HCT116 (cell line): ENCODE data around the gene PHYH. TPM values are rescaled to one million over a fixed set of nuclear protein-coding genes. Genes with fewer than 3 reads are reported as not detected.
"Not testable (repeated sequence)": the region's sequence is repeated elsewhere in the genome, so short reads cannot be mapped to it uniquely, and the experiment has no call there.

Source experiments
- ATAC-seq: fragments of 200-7000 bp; cut with Tn5 transposase; 2 replicates; pipeline ENCODE4 v1.9.1; 2020; ENCODE audit warnings: mild to moderate bottlenecking, moderate library complexity
- BruUV-seq: library from RNA; stranded (reverse); fragments of 400-500 nt; replicated peaks from 2 replicates; lab custom pipeline; 2021; lab: Mats Ljungman, UMichigan
- CTCF ChIA-PET: fragments of 300-600 bp; sonication (Branson Sonifier 250); formaldehyde crosslinking; loops from one replicate; lab custom pipeline; 2021; ENCODE audit warnings: antibody characterized with exemption; lab: Charles Lee
- POLR2A ChIA-PET: fragments of 300-600, 350-600 bp; sonication (Branson Sonifier 250); formaldehyde crosslinking; loops from one replicate; lab custom pipeline; 2021; ENCODE audit warnings: antibody characterized with exemption; lab: Charles Lee
- RAD21 ChIA-PET, 2 experiments: fragments of 300-600 bp; sonication (Branson Sonifier 250); formaldehyde crosslinking; loops; one replicate each; lab custom pipeline; 2023; ENCODE audit warnings: low total read pairs in 2 of 2; ENCODE audit not compliant: uncharacterized antibody in 2 of 2, unreplicated experiment in 2 of 2, low non-redundant PET in 1 of 2; lab: Charles Lee
- DNase-seq: peaks from one replicate; pipeline ENCODE4 v3.0.0-alpha.2; 2010; ENCODE audit warnings: low read depth, low spot score
- H2AFZ ChIP-seq: fragments of 200-600 bp; shearing (Covaris generic), sonication (generic); 2 replicates; pipeline ENCODE4 v1.6.1; 2017; ENCODE audit warnings: low read depth, mixed run types, mixed read lengths, antibody characterized with exemption, low read length; ENCODE audit not compliant: poor library complexity, severe bottlenecking
- H3K27ac ChIP-seq: 2 replicates; pipeline ENCODE4 v1.5.1; 2012; ENCODE audit warnings: low read depth, low read length
- H3K27me3 ChIP-seq: fragments of 200-600 bp; sonication (generic); 2 replicates; pipeline ENCODE4 v1.6.1; 2016; ENCODE audit warnings: mixed run types, low read length, mixed read lengths; ENCODE audit not compliant: insufficient read depth
- H3K36me3 ChIP-seq, 2 experiments: fragments of 200-500 bp in 1 of 2; fragments of 200-600 bp in 1 of 2; sonication (Bioruptor generic) in 1 of 2; sonication (generic) in 1 of 2; 2 replicates each; pipeline versions ENCODE4 v1.5.1 to v1.6.1; 2014 to 2016; ENCODE audit warnings: low read length in 2 of 2, inconsistent platforms in 1 of 2, mixed read lengths in 1 of 2, mixed run types in 1 of 2; ENCODE audit not compliant: insufficient read depth in 2 of 2, control insufficient read depth in 1 of 2
- H3K4me1 ChIP-seq, 2 experiments: fragments of 200-600 bp in 1 of 2; sonication (generic) in 1 of 2; 2 replicates each; pipeline versions ENCODE4 v1.5.1 to v1.6.1; 2012 to 2017; ENCODE audit warnings: low read length in 2 of 2, inconsistent platforms in 1 of 2, mild to moderate bottlenecking in 1 of 2, mixed read lengths in 1 of 2, mixed run types in 1 of 2, moderate library complexity in 1 of 2; ENCODE audit not compliant: insufficient read depth in 2 of 2, control insufficient read depth in 1 of 2
- H3K4me2 ChIP-seq: fragments of 200-600 bp; sonication (generic); 2 replicates; pipeline ENCODE4 v1.6.1; 2017; ENCODE audit warnings: mixed run types, low read length, mixed read lengths
- H3K4me3 ChIP-seq, 2 experiments: fragments of 200-600 bp in 1 of 2; sonication (generic) in 1 of 2; replicated peaks in 1 of 2; 2 replicates each; pipeline ENCODE4 v1.5.1; 2011 to 2016; ENCODE audit warnings: low read length in 2 of 2, control low read depth in 1 of 2, low read depth in 1 of 2, mild to moderate bottlenecking in 1 of 2, mixed read lengths in 1 of 2, mixed run types in 1 of 2
- H3K79me2 ChIP-seq: fragments of 200-600 bp; sonication (generic); 2 replicates; pipeline ENCODE4 v1.6.1; 2017; ENCODE audit warnings: mild to moderate bottlenecking, mixed run types, low read length, moderate library complexity, mixed read lengths; ENCODE audit not compliant: insufficient read depth
- H3K9ac ChIP-seq: fragments of 200-600 bp; sonication (generic); 2 replicates; pipeline ENCODE4 v1.6.1; 2016; ENCODE audit warnings: low read length, mixed read lengths
- H3K9me2 ChIP-seq: fragments of 200-600 bp; sonication (generic), shearing (Covaris generic); 2 replicates; pipeline ENCODE4 v1.6.1; 2017; ENCODE audit warnings: mixed run types, mild to moderate bottlenecking, moderate library complexity; ENCODE audit not compliant: insufficient read depth
- H3K9me3 ChIP-seq, 2 experiments: fragments of 200-500 bp in 1 of 2; fragments of 200-600 bp in 1 of 2; sonication (Bioruptor generic) in 1 of 2; sonication (generic) in 1 of 2; 2 replicates each; pipeline ENCODE4 v1.6.1; 2014 to 2017; ENCODE audit warnings: low read length in 2 of 2, mixed read lengths in 2 of 2, inconsistent platforms in 1 of 2, low read depth in 1 of 2, mild to moderate bottlenecking in 1 of 2, mixed run types in 1 of 2, moderate library complexity in 1 of 2; ENCODE audit not compliant: control insufficient read depth in 1 of 2, insufficient read depth in 1 of 2
- H4K20me1 ChIP-seq: fragments of 200-600 bp; sonication (generic), shearing (Covaris generic); 2 replicates; pipeline ENCODE4 v1.6.1; 2017; ENCODE audit warnings: mixed run types, mild to moderate bottlenecking, moderate library complexity; ENCODE audit not compliant: insufficient read depth
- CEBPB ChIP-seq: IDR thresholded peaks from 2 replicates; pipeline ENCODE4 v1.6.1; 2012; ENCODE audit warnings: low read depth
- ELF1 ChIP-seq: IDR thresholded peaks from 2 replicates; pipeline ENCODE4 v1.6.1; 2012; ENCODE audit warnings: low read depth, borderline replicate concordance
- EZH2 ChIP-seq: fragments of 200-600 bp; sonication (generic); IDR thresholded peaks from 2 replicates; pipeline ENCODE4 v1.6.1; 2017; ENCODE audit warnings: antibody characterized with exemption, mixed run types
- POLR2AphosphoS5 ChIP-seq: IDR thresholded peaks from 2 replicates; pipeline ENCODE4 v1.6.1; 2011; ENCODE audit warnings: mild to moderate bottlenecking, low read depth, low read length, moderate library complexity
- SIN3A ChIP-seq: IDR thresholded peaks from 2 replicates; pipeline ENCODE4 v1.6.1; 2012; ENCODE audit warnings: low read depth
- SP1 ChIP-seq: IDR thresholded peaks from 2 replicates; pipeline ENCODE4 v1.6.1; 2012; ENCODE audit warnings: low read depth
- ZBTB33 ChIP-seq: IDR thresholded peaks from 2 replicates; pipeline ENCODE4 v1.6.1; 2011; ENCODE audit warnings: mild to moderate bottlenecking, low read length, moderate library complexity; ENCODE audit not compliant: insufficient replicate concordance; ENCODE audit errors: extremely low read depth
- ZNF274 ChIP-seq: fragments of 200-500 bp; sonication (Bioruptor generic); IDR thresholded peaks from 2 replicates; pipeline ENCODE4 v1.6.1; 2014; ENCODE audit warnings: mild to moderate bottlenecking, low read depth, low read length, inconsistent platforms
- intact Hi-C: fragments of 100-400 bp; cut with micrococcal nuclease; formaldehyde crosslinking; loops from 2 replicates; pipeline ENCODE4 v1.10.0; 2022
- total RNA-seq: library from RNA; stranded (reverse); gene quantifications from one replicate; pipeline ENCODE4 v1.2.1, GENCODE V29; 2021; ENCODE audit not compliant: unreplicated experiment

The PHYH gene
- total RNA-seq, 1 experiment from 2014 or later, result 15.3 TPM

- CTCF ChIA-PET, result no interaction called here
- Histone ChIP-seq H3K79me2 (no peaks in the 10 kb centered on the region), H3K4me1 (peaks cover 0 to 3% of the 10 kb centered on the region in 2 experiments; a peak in 1 of 4 replicates), H3K4me3 (no peak overlapping the region), H3K36me3 (no peaks in the 10 kb centered on the region), H3K27ac (no peak overlapping the region), H3K9ac (no peak overlapping the region), H3K9me2 (no peaks in the 10 kb centered on the region), H3K27me3 (no peaks in the 10 kb centered on the region), H4K20me1 (no peaks in the 10 kb centered on the region), H3K4me2 (no peak overlapping the region), H3K9me3 (no peaks in the 10 kb centered on the region), H2AFZ (no peak overlapping the region)
- TF ChIP-seq ZNF274 (no peak), POLR2AphosphoS5 (no peak)
- no peak for DNase-seq
- intact Hi-C loops, result no loop called here
- POLR2A ChIA-PET, result no interaction called here
- RAD21 ChIA-PET, result no interaction called here
- no peak for ATAC-seq
- BruUV-seq, result no TSS peak
These were observed 61.4 kb downstream of the PHYH start for GRCh38 chr10:13238271-13239077.

DNA sequence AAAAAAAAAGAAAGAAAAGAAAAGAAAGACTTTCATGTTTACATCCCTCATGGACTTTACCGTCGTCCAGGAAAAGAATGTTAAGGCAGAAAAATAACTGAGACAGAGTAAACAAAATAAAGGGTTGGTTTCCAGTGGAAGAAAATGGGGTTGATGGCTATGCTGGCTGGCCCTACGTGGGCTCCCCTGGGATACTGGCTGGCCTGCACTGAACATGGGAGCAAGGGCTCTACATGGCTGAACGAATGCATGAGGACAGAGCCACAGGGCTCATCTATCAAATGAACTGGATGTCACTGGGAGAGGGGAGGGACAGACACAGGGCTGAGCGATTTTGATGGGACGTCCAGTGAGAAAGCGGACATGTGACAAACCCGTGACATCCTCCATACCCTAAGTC, 63.2 kb downstream of the PHYH start:
- CTCF ChIA-PET, result no interaction called here
- RAD21 ChIA-PET, result no interaction called here
- no peak for TF ChIP-seq CEBPB
- TF ChIP-seq ELF1, result no peak
- TF ChIP-seq SIN3A, result no peak
- TF ChIP-seq ZBTB33, result no peak
- no peak for TF ChIP-seq SP1
- TF ChIP-seq EZH2, result no peak
- Histone ChIP-seq H3K4me1 (peaks cover 0 to 3% of the 10 kb centered on the region in 2 experiments; a peak in 1 of 4 replicates), H3K27me3 (no peaks in the 10 kb centered on the region), H3K27ac (no peak overlapping the region), H3K9me3 (no peaks in the 10 kb centered on the region), H4K20me1 (no peaks in the 10 kb centered on the region), H3K9me2 (no peaks in the 10 kb centered on the region), H3K4me3 (no peak overlapping the region), H2AFZ (no peak overlapping the region), H3K79me2 (no peaks in the 10 kb centered on the region), H3K36me3 (no peaks in the 10 kb centered on the region), H3K4me2 (no peak overlapping the region), H3K9ac (no peak overlapping the region)
- no peak for ATAC-seq
- BruUV-seq, result no TSS peak
- POLR2A ChIA-PET, result no interaction called here
- intact Hi-C loops, result no loop called here
- DNase-seq, result no peak

DNA sequence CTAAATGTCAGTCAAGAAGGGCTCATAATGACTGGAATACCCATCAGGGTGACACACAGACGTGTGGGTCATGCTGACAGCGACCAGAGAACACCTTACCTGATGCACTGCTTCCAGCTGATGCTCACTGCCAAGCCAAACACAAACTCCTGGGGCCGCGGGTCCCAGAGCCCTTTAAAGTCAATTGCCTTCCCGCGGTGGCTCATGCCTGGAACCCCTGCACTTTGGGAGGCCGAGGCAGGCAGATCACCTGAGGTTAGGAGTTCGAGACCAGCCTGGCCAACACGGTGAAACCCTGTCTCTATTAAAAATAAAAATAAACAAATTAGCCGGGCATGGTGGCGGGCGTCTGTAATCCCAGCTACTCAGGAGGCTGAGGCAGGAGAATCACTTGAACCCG, 65.1 kb downstream of the PHYH start:
- H3K27me3 ChIP-seq, CTCF ChIA-PET, H3K36me3 ChIP-seq, H3K4me1 ChIP-seq, H3K27ac ChIP-seq, H3K9me3 ChIP-seq, ATAC-seq, BruUV-seq, H2AFZ ChIP-seq, H3K9me2 ChIP-seq, DNase-seq, H4K20me1 ChIP-seq, intact Hi-C loops, H3K9ac ChIP-seq, RAD21 ChIA-PET, H3K4me3 ChIP-seq, POLR2A ChIA-PET, H3K79me2 ChIP-seq, H3K4me2 ChIP-seq: not testable (repeated sequence)
